ENCODE data around the gene FAM98B.
"Not testable (repeated sequence)": the region's sequence is repeated elsewhere in the genome, so short reads cannot be mapped to it uniquely, and the experiment has no call there.

FAM98B gene

DNA sequence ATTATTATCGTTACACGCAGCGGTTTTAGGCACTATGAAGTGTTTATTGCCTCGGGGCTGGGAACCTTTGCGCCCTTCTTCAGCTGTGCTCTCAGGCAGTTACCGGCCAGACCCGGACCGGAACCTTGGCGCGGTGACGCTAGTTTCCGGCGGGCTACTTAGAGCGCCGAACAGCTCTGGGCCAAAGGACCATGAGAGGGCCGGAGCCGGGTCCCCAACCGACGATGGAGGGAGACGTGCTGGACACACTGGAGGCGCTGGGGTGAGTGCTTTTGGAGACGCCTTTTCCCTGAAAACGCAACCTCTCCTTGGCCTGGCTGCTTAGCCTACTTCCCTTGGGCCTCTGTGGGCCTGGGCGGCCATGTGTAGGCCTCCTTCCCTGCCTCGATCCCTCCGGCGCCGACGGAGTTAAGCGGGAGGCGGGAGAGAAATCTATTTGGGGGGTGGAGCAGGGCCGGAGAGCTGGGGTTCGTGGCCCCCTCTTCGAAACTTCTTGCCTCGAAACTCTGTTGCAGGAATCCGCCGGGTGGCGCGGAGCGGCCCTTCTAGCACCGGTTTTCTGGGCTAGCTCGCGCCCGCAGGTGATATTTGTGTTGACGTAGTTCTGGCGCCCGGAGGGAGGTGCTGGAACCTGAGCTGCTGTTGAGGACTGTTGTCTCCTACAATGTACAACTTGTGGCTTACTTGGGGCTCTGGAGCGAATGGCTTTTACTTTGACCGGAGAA is at the start of gene FAM98B:
TSS of gene FAM98B (plus strand) at position 157 of the 725 bp plus-strand sequence. CDS start at position 192, 35 bp downstream.
- DNase-seq: peak; percentile 88

- no peak for DNase-seq
These were observed 47.5 kb upstream of the FAM98B start for GRCh38 chr15:38406436-38406835.

DNA sequence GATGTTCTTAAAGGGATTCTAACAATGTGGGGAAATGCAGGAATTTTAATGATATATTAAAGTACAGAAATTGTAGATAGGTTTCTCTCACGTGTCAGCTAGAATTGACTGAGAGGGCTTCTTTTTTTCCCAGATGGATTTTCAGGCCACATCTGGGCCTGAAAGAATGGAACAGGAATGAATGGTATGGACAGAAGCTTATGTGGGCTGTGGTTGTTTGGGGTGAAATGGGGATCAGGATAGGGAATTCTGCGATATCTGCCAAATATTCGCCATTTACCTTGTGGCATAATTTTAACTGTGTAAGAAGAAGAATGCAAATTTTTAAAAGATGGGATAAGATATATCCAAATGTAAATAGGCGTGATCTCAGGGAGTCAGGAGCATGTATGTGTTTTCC is 45.4 kb upstream of the FAM98B start:
- no peak for DNase-seq

GRCh38 chr15:38411902-38412301 is 42.0 kb upstream of the FAM98B start:
- no peak for DNase-seq

DNA sequence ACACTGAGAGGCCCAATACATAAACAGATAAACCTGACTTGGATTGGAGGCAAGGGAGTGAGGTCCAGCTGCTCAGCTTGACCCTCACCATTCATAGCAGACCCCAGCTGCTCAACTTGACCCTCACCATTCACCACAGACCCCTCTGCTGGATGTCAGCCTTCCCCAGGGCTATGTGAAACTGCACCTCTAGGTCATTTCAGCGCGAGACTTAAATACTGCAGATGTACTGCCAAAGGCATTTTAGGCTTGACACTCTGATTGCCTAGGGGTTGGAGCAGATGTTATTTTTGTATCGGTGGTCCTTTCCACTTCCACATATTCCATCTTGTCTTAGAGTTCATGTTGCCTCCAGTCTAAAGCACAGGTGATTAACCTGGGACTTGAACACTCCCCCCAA is 41.5 kb upstream of the FAM98B start:
- no peak for DNase-seq

- no peak for DNase-seq
These were observed 39.6 kb upstream of the FAM98B start for GRCh38 chr15:38414357-38414756.

DNA sequence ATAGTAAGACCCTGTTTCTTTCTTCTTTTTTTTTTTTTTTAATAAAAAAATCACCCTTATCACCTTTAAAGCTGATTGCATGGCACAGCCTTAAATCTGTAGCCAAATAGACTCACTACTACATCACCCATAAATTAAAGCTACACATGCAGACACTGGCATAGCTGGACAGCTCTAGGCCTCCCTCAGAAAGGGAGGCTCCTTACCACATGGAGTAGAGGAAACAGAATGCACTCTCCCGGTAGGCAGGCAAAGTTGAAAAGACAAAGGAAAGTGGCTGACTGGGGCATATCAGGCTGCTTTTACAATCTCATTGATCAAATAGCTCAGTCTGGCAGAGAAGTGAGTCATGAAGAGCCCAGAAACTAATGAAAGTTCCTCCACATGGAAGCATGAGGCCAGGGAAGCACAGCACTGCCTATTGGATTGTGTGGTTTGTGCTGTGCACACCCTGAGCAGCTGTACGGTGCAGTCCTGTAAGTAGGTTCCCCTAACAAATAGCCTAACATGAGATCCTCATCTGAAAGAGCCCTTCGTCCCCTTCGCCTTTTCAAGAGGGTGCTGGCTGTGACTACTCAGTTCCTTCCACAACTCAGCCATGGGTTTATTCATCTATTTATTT is 32.7 kb upstream of the FAM98B start:
- no peak for DNase-seq

GRCh38 chr15:38424101-38424552 is 29.8 kb upstream of the FAM98B start:
- DNase-seq: no peak

- DNase-seq: no peak
These were observed 28.7 kb upstream of the FAM98B start for GRCh38 chr15:38425269-38425668.

DNA sequence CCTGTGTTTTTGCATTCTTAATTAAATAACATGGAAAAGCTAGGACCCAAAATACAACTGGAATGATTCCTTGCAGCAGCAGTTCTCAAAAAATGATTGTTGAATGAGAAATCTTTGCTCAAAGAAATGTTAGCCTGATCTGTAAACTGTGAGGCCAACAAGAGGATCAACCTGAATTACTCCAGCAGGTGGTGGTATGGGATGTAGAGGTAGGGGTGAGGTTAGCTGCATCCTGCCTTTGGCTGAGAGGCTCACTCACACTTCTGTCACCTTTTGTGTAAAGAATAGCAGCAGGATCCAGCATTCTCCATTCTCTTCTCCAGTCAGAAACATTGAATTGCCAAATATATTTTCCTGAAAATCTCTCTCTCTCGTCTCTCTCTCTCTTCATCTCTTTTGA is 26.5 kb upstream of the FAM98B start:
- DNase-seq: no peak

DNA sequence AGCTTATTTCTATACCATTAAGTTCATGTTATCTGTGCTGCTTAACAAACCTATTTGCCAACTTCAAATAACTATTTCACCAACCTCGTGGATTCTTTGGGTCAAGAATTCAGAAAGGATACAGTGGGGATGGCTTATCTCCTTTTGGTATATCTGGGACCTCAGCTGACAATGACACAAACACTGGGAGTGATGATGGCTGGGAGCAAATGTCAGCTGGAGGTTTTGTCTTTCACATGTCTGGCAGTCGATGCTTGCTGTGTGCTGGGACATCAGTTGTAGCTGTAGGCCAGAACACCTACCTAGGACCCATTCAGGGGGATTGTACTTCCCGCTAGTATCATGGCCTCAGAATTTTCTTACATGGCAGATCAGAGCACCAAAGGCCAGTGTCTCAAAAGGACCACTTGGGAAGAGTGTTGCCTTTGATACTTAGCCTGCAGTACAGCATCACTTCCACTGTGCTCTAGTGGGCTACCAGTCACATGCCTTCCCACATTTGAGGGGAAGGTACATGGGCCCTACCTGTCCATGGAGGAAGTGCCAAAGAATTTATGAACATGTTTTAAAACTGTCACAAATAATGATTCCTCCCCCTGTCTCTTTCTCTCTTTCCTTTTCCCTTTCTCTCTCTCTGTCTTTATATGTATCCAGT is 23.7 kb upstream of the FAM98B start:
- DNase-seq: no peak

GRCh38 chr15:38436993-38437392 is 16.9 kb upstream of the FAM98B start:
- DNase-seq: no peak

- not testable (repeated sequence) for DNase-seq
These were observed 16.3 kb upstream of the FAM98B start for GRCh38 chr15:38437603-38438002.

GRCh38 chr15:38438031-38438986 is 15.6 kb upstream of the FAM98B start:
- DNase-seq: no peak

DNA sequence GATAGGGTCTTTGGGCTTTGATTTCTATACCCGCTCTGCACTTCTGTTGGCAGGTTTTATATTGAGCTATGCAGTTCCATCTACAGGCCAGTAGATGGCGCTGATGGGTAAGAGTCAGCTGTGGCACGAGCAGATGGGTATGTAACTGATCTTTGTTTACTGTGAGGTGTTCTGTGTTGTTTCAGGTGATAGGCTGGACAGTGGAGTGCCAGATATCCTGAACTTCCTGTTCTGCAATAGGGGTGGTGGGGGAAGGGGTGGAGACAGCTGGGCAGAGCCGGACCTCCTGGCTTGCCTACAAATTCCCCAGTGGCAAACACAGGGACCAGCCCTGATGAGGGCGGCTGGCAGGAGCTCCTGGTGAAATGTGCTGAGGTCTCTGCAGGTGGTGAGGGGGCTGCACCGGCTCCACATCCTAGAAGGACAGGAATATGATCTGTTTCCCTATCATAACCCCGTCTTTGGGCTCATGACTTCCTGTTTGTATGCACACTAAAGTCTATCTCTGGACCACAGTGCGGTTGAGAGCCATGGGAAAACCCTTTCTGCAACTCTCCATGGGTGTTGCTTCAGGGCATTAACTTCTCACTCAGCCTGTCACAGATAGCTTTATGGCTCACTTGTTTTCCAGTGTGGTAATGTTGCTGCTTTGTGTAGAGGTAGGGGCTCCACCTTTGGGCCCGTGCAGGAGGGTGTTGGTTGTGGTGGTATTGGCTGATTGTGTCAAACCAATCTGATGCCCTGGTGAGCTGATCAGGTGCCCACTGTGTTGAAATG is 13.4 kb upstream of the FAM98B start:
- DNase-seq: peak; percentile 18

DNA sequence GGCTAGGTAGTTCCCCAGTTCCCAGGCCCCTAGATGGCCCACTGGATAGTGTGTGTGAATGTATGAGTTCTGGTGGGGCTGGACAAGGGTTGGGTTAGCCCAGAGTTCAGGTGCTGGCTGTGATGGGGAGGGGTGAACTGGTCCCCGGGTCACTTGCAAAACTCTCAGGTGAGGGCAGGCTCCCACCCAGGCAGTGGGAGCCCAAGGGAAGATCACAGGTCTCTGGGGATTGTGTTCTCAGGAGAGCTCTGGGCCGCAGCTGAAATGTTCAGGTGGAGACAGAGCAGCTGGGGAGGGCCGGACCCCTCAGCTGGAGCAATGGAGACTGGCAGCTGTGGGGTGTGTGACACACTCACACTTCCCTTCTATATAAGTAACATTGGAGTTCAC is 12.8 kb upstream of the FAM98B start:
- no peak for DNase-seq

DNA sequence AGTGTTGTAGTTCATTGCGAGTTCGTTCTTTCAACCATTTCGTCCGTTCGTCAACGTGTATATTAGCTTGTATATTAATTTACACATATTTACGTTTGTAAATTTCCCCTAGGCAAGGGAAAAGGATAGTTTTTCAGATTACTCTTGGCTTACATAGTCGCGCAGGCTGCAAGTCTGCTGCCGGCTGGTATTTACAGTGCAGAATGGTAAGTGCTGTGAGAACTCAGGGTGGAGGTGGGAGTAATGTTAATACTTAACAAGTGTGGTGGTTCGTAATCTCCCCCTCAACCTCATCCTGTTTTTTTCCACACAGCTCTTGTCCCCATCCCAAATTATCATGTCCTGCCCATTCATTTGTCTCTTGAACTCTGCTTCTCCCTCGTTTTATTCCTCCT is 766 bp downstream of the FAM98B start:
- no peak for DNase-seq

GRCh38 chr15:38455092-38455491 is 1.2 kb downstream of the FAM98B start:
- no peak for DNase-seq

- no peak for DNase-seq
These were observed 4.7 kb downstream of the FAM98B start for GRCh38 chr15:38458646-38459045.

GRCh38 chr15:38459480-38459879 is 5.6 kb downstream of the FAM98B start:
- no peak for DNase-seq

GRCh38 chr15:38460543-38460942 is 6.6 kb downstream of the FAM98B start:
- no peak for DNase-seq
